ENCODE data around the gene APMAP.

DNA sequence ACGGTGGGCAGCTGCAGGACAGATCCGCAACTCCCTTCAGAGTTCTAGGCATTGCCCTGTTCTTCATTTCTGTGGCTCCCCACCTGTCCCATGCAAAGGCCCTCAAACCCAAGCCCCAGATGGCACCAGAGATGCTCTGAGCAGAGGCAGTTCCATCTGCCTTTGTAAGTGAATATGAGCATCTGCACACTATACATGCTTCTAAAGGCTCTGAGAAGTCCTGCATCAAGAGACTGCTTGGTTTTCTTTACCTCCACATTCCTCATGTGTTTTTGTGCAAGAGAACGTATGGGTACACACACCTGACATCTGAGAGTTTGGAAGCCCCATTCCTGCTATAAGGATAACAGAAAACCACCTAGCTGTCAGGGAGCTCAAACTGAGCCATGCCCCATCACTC lies 57.8 kb downstream of the APMAP start:
- TF ChIP-seq, protein P1, sequence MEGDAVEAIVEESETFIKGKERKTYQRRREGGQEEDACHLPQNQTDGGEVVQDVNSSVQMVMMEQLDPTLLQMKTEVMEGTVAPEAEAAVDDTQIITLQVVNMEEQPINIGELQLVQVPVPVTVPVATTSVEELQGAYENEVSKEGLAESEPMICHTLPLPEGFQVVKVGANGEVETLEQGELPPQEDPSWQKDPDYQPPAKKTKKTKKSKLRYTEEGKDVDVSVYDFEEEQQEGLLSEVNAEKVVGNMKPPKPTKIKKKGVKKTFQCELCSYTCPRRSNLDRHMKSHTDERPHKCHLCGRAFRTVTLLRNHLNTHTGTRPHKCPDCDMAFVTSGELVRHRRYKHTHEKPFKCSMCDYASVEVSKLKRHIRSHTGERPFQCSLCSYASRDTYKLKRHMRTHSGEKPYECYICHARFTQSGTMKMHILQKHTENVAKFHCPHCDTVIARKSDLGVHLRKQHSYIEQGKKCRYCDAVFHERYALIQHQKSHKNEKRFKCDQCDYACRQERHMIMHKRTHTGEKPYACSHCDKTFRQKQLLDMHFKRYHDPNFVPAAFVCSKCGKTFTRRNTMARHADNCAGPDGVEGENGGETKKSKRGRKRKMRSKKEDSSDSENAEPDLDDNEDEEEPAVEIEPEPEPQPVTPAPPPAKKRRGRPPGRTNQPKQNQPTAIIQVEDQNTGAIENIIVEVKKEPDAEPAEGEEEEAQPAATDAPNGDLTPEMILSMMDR (IDR thresholded peaks at IDR 0.05) = no peak
- no peak for TF ChIP-seq EZH2phosphoT487 (IDR thresholded peaks at IDR 0.05)
- TF ChIP-seq EZH2 (IDR thresholded peaks at IDR 0.05) = no peak

Data from neural progenitor cell (in vitro differentiated cells).